Measurements from ENCODE around the gene LRP1B.

Gene LRP1B

GRCh38 chr2:140841141-140841540 lies 1289.7 kb downstream of the LRP1B start:
- Histone ChIP-seq H3K4me1 (ENCODE audit: insufficient read depth, low read length, severe bottlenecking) (no peaks in the 10 kb centered on the region), H3K9ac (ENCODE audit: low read length) (no peak overlapping the region), H3K27ac (ENCODE audit: low read depth, low read length, poor library complexity, severe bottlenecking) (no peak overlapping the region)

GRCh38 chr2:140836826-140837225 lies 1294.0 kb downstream of the LRP1B start:
- Histone ChIP-seq H4K20me1 (ENCODE audit: insufficient read depth, low read length) (no peaks in the 10 kb centered on the region), H2AFZ (ENCODE audit: low read length) (no peak overlapping the region), H3K9ac (ENCODE audit: low read length) (no peak overlapping the region), H3K9me3 (ENCODE audit: low read length) (no peaks in the 10 kb centered on the region), H3K4me3 (ENCODE audit: low read depth, low read length, poor library complexity, severe bottlenecking) (no peak overlapping the region), H3K27me3 (ENCODE audit: insufficient read depth, low read length) (no peaks in the 10 kb centered on the region), H3K4me2 (ENCODE audit: low read length) (no peak overlapping the region), H3K4me1 (ENCODE audit: insufficient read depth, low read length, severe bottlenecking) (no peaks in the 10 kb centered on the region), H3F3A (ENCODE audit: insufficient read depth, low read length) (no peaks in the 10 kb centered on the region), H3K79me2 (ENCODE audit: insufficient read depth, low read length) (no peaks in the 10 kb centered on the region), H3K9me2 (ENCODE audit: low read depth, low read length) (no peaks in the 10 kb centered on the region), H3K36me3 (ENCODE audit: insufficient read depth, low read length) (no peaks in the 10 kb centered on the region), H3K27ac (ENCODE audit: low read depth, low read length, poor library complexity, severe bottlenecking) (no peak overlapping the region)
- no peak for TF ChIP-seq EZH2 (IDR thresholded peaks at IDR 0.05; ENCODE audit: borderline replicate concordance, low read length)
- no peak for TF ChIP-seq CTCF (IDR thresholded peaks at IDR 0.05; ENCODE audit: low read length)

More at GRCh38 chr2:140841141-140841540, 1289.7 kb downstream of the LRP1B start:
- no peak overlapping the region for H2AFZ ChIP-seq (ENCODE audit: low read length)
- H3K4me3 ChIP-seq (ENCODE audit: low read depth, low read length, poor library complexity, severe bottlenecking) = no peak overlapping the region
- H3K27me3 ChIP-seq (ENCODE audit: insufficient read depth, low read length) = no peaks in the 10 kb centered on the region
- TF ChIP-seq EZH2 (IDR thresholded peaks at IDR 0.05; ENCODE audit: borderline replicate concordance, low read length) = no peak
- TF ChIP-seq CTCF (IDR thresholded peaks at IDR 0.05; ENCODE audit: low read length) = no peak
- no peak overlapping the region for H3K4me2 ChIP-seq (ENCODE audit: low read length)
- no peaks in the 10 kb centered on the region for H3K36me3 ChIP-seq (ENCODE audit: insufficient read depth, low read length)
- H4K20me1 ChIP-seq (ENCODE audit: insufficient read depth, low read length) = no peaks in the 10 kb centered on the region
- no peaks in the 10 kb centered on the region for H3K79me2 ChIP-seq (ENCODE audit: insufficient read depth, low read length)
- H3F3A ChIP-seq (ENCODE audit: insufficient read depth, low read length) = no peaks in the 10 kb centered on the region
- no peaks in the 10 kb centered on the region for H3K9me2 ChIP-seq (ENCODE audit: low read depth, low read length)
- no peaks in the 10 kb centered on the region for H3K9me3 ChIP-seq (ENCODE audit: low read length)

GRCh38 chr2:140835079-140835478 lies 1295.7 kb downstream of the LRP1B start:
- no peaks in the 10 kb centered on the region for H3K36me3 ChIP-seq (ENCODE audit: insufficient read depth, low read length)
- no peaks in the 10 kb centered on the region for H3K79me2 ChIP-seq (ENCODE audit: insufficient read depth, low read length)
- H3F3A ChIP-seq (ENCODE audit: insufficient read depth, low read length) = no peaks in the 10 kb centered on the region
- no peak overlapping the region for H3K4me3 ChIP-seq (ENCODE audit: low read depth, low read length, poor library complexity, severe bottlenecking)
- H3K4me1 ChIP-seq (ENCODE audit: insufficient read depth, low read length, severe bottlenecking) = no peaks in the 10 kb centered on the region
- no peaks in the 10 kb centered on the region for H4K20me1 ChIP-seq (ENCODE audit: insufficient read depth, low read length)
- H3K27ac ChIP-seq (ENCODE audit: low read depth, low read length, poor library complexity, severe bottlenecking) = no peak overlapping the region
- H3K9me3 ChIP-seq (ENCODE audit: low read length) = no peaks in the 10 kb centered on the region
- no peak overlapping the region for H3K9ac ChIP-seq (ENCODE audit: low read length)
- no peaks in the 10 kb centered on the region for H3K9me2 ChIP-seq (ENCODE audit: low read depth, low read length)
- no peaks in the 10 kb centered on the region for H3K27me3 ChIP-seq (ENCODE audit: insufficient read depth, low read length)
- H2AFZ ChIP-seq (ENCODE audit: low read length) = no peak overlapping the region
- no peak for TF ChIP-seq CTCF (IDR thresholded peaks at IDR 0.05; ENCODE audit: low read length)
- TF ChIP-seq EZH2 (IDR thresholded peaks at IDR 0.05; ENCODE audit: borderline replicate concordance, low read length) = no peak
- no peak overlapping the region for H3K4me2 ChIP-seq (ENCODE audit: low read length)
